OCI-LY1 (cell line): ENCODE data around the gene C2orf74.

Source experiments
- EZH2 ChIP-seq: fragments of 200-600 bp; sonication (generic), shearing (Covaris generic); IDR thresholded peaks from 2 replicates; pipeline ENCODE4 v1.8.0; 2017; ENCODE audit warnings: borderline replicate concordance, mixed run types, mild to moderate bottlenecking, antibody characterized with exemption, low read length, moderate library complexity, mixed read lengths
- TF ChIP-seq, protein P1 (sequence below): fragments of 200-600 bp; sonication (generic), shearing (Covaris generic); IDR thresholded peaks from 2 replicates; pipeline ENCODE4 v1.5.1; 2017; ENCODE audit warnings: mild to moderate bottlenecking, antibody characterized with exemption, low read length, moderate library complexity, mixed read lengths

DNA sequence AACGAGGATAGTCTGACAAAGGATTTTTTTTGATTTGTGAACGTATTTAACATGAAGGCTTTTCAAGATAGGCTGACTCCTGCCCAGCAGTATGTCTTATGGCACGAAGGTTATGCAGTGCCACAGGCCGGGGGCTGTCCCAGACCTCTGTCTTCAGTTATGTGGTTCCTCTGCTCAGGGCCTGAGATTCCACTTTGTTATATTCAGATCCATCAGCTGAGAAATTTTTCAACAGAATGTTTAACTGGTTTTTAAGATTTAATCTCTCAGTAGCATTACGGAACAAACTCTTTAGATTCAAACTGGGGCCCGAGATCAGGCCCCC lies 20.0 kb downstream of the C2orf74 start:
- TF ChIP-seq, protein P1, sequence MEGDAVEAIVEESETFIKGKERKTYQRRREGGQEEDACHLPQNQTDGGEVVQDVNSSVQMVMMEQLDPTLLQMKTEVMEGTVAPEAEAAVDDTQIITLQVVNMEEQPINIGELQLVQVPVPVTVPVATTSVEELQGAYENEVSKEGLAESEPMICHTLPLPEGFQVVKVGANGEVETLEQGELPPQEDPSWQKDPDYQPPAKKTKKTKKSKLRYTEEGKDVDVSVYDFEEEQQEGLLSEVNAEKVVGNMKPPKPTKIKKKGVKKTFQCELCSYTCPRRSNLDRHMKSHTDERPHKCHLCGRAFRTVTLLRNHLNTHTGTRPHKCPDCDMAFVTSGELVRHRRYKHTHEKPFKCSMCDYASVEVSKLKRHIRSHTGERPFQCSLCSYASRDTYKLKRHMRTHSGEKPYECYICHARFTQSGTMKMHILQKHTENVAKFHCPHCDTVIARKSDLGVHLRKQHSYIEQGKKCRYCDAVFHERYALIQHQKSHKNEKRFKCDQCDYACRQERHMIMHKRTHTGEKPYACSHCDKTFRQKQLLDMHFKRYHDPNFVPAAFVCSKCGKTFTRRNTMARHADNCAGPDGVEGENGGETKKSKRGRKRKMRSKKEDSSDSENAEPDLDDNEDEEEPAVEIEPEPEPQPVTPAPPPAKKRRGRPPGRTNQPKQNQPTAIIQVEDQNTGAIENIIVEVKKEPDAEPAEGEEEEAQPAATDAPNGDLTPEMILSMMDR = no peak
- TF ChIP-seq EZH2 = no peak
